Sigmoid colon (tissue), 4 donors: ENCODE data around the gene THSD7B.

Source experiments
- POLR2AphosphoS5 ChIP-seq, 4 donors: sonication (generic); formaldehyde crosslinking; IDR thresholded peaks; one replicate each; pipeline ENCODE4 v1.6.1; 2017; ENCODE audit warnings: antibody characterized with exemption in 4 of 4
- TF ChIP-seq, protein P1 (sequence below), 4 experiments: fragments of 450-650 bp in 3 of 4; fragments of 200-600 bp in 1 of 4; IDR thresholded peaks; one replicate each; pipeline ENCODE4 v1.5.1; 2016 to 2019; ENCODE audit warnings: antibody characterized with exemption in 4 of 4, mild to moderate bottlenecking in 3 of 4, moderate library complexity in 2 of 4

DNA sequence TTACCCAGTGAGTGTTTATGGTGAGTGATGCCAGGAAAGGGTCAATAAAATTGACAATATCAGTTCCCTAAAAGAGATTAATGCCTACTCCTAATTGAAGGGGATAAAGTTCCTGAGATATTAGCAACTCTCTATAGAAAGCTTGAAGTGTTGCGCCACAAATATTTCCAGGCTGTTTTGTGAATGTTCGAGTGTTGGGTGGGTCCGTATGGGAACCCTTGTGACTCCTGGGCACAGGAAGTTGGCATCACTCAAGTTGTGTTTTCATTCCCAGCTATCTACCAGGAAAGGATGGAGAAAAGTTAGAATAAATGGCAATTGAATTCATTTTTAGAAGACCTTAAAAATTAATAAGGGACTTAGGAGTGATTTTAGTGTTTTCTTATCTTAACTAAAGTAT lies 472.7 kb downstream of the THSD7B start:
- TF ChIP-seq POLR2AphosphoS5 (IDR thresholded peaks at IDR 0.05): no peak
- TF ChIP-seq, protein P1, sequence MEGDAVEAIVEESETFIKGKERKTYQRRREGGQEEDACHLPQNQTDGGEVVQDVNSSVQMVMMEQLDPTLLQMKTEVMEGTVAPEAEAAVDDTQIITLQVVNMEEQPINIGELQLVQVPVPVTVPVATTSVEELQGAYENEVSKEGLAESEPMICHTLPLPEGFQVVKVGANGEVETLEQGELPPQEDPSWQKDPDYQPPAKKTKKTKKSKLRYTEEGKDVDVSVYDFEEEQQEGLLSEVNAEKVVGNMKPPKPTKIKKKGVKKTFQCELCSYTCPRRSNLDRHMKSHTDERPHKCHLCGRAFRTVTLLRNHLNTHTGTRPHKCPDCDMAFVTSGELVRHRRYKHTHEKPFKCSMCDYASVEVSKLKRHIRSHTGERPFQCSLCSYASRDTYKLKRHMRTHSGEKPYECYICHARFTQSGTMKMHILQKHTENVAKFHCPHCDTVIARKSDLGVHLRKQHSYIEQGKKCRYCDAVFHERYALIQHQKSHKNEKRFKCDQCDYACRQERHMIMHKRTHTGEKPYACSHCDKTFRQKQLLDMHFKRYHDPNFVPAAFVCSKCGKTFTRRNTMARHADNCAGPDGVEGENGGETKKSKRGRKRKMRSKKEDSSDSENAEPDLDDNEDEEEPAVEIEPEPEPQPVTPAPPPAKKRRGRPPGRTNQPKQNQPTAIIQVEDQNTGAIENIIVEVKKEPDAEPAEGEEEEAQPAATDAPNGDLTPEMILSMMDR (IDR thresholded peaks at IDR 0.05): no peak
